GF-D8 (cell line): ENCODE results near the gene PCOLCE2.

ENCODE experiments used
- DNase-seq: peaks from one replicate; lab custom pipeline; 2025; lab: John Stamatoyannopoulos, UW

The PCOLCE2 gene

GRCh38 chr3:142888481-142889211 is at the start of gene PCOLCE2:
TSS of gene PCOLCE2 (minus strand) at chr3:142889083. CDS start at chr3:142888896, 187 bp downstream.
- no peak for DNase-seq

- no peak for DNase-seq
Measured at GRCh38 chr3:142935963-142936362, 47.1 kb upstream of the PCOLCE2 start.

GRCh38 chr3:142934887-142935269 is 46.0 kb upstream of the PCOLCE2 start:
- DNase-seq = no peak

GRCh38 chr3:142934128-142934886 is 45.4 kb upstream of the PCOLCE2 start:
- no peak for DNase-seq

GRCh38 chr3:142931222-142931621 is 42.3 kb upstream of the PCOLCE2 start:
- DNase-seq = no peak

GRCh38 chr3:142930463-142930862 is 41.6 kb upstream of the PCOLCE2 start:
- DNase-seq = no peak

- DNase-seq = no peak
Measured at GRCh38 chr3:142929890-142930289, 41.0 kb upstream of the PCOLCE2 start.

GRCh38 chr3:142929109-142929508 is 40.2 kb upstream of the PCOLCE2 start:
- DNase-seq = no peak

- DNase-seq = no peak
Measured at GRCh38 chr3:142926368-142926944, 37.6 kb upstream of the PCOLCE2 start.

GRCh38 chr3:142925140-142925539 is 36.3 kb upstream of the PCOLCE2 start:
- no peak for DNase-seq

- no peak for DNase-seq
Measured at GRCh38 chr3:142923694-142924093, 34.8 kb upstream of the PCOLCE2 start.

GRCh38 chr3:142916605-142917004 is 27.7 kb upstream of the PCOLCE2 start:
- DNase-seq = no peak

GRCh38 chr3:142915636-142916035 is 26.8 kb upstream of the PCOLCE2 start:
- DNase-seq = no peak

- DNase-seq = no peak
Measured at GRCh38 chr3:142914286-142914811, 25.5 kb upstream of the PCOLCE2 start.

GRCh38 chr3:142913432-142913831 is 24.5 kb upstream of the PCOLCE2 start:
- DNase-seq = no peak

- no peak for DNase-seq
Measured at GRCh38 chr3:142912402-142913172, 23.7 kb upstream of the PCOLCE2 start.

GRCh38 chr3:142910280-142910679 is 21.4 kb upstream of the PCOLCE2 start:
- no peak for DNase-seq

GRCh38 chr3:142909282-142909681 is 20.4 kb upstream of the PCOLCE2 start:
- DNase-seq = no peak

GRCh38 chr3:142907996-142908395 is 19.1 kb upstream of the PCOLCE2 start:
- no peak for DNase-seq

- DNase-seq = no peak
Measured at GRCh38 chr3:142904639-142905436, 16.0 kb upstream of the PCOLCE2 start.

GRCh38 chr3:142902356-142902755 is 13.5 kb upstream of the PCOLCE2 start:
- DNase-seq = no peak
